Keratinocyte (primary cell): ENCODE results near the gene FAM186B.

Source experiments
- CTCF ChIP-seq, 3 experiments: IDR thresholded peaks in 1 of 3; conservative IDR thresholded peaks in 1 of 3; optimal IDR thresholded peaks in 1 of 3; 2 replicates in 2 of 3; 3 replicates in 1 of 3; pipeline versions ENCODE3 to v1.5.1; 2011; ENCODE audit warnings: low read length in 3 of 3, mild to moderate bottlenecking in 3 of 3, moderate library complexity in 2 of 3, control low read depth in 1 of 3, inconsistent platforms in 1 of 3; ENCODE audit not compliant: insufficient read depth in 2 of 3; ENCODE audit errors: extremely low read depth in 1 of 3
- EZH2 ChIP-seq: IDR thresholded peaks from one replicate; pipeline ENCODE4 v1.6.1; 2012; ENCODE audit warnings: inconsistent platforms, mild to moderate bottlenecking, low read length, moderate library complexity

GRCh38 chr12:49599961-49600360 lies 5.5 kb downstream of the FAM186B start:
- TF ChIP-seq EZH2: no peak
- TF ChIP-seq CTCF (optimal IDR thresholded peaks at IDR 0.05 in 1 of 3, IDR thresholded peaks at IDR 0.05 in 1 of 3, conservative IDR thresholded peaks at IDR 0.05 in 1 of 3; ENCODE audit: extremely low read depth in 1 of 3, insufficient read depth in 2 of 3, low read length in 3 of 3): no peak
